ENCODE results near the gene COL23A1.

DNA sequence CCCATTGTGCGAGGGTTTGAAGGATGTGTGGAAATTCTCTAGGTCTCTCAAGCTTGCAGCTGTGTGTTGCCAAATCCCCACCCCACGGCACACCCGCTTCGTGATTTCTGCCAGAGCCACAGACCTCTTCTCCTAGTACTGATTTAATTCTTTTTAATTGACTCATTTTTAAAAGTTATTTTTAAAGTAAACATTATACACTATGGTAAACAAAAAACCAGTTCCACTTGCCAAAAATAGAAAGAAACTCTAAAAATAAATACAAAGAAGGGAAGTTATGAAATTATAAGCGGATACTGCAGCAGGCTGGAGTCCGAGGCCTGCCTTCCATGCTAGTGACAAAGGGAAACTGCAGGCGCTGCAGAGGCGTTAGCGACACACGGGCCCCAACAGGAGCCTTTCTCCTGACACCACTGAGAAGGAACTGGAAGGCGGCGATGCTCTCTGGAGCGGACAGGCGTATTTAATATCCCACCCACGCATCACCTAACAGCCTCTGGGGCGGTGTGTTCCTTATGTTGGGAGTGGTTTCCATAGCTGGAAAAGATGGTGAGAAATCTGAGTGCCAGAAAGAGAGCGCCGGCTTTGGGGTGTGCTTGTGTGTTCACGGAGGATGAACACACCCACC lies 122.5 kb downstream of the COL23A1 start:
- TF ChIP-seq, protein P1, sequence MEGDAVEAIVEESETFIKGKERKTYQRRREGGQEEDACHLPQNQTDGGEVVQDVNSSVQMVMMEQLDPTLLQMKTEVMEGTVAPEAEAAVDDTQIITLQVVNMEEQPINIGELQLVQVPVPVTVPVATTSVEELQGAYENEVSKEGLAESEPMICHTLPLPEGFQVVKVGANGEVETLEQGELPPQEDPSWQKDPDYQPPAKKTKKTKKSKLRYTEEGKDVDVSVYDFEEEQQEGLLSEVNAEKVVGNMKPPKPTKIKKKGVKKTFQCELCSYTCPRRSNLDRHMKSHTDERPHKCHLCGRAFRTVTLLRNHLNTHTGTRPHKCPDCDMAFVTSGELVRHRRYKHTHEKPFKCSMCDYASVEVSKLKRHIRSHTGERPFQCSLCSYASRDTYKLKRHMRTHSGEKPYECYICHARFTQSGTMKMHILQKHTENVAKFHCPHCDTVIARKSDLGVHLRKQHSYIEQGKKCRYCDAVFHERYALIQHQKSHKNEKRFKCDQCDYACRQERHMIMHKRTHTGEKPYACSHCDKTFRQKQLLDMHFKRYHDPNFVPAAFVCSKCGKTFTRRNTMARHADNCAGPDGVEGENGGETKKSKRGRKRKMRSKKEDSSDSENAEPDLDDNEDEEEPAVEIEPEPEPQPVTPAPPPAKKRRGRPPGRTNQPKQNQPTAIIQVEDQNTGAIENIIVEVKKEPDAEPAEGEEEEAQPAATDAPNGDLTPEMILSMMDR (IDR thresholded peaks at IDR 0.05): no peak
- no peak for TF ChIP-seq ESRRA (CRISPR knock-in tag; IDR thresholded peaks at IDR 0.05; ENCODE audit: borderline replicate concordance)
- TF ChIP-seq, protein P2, sequence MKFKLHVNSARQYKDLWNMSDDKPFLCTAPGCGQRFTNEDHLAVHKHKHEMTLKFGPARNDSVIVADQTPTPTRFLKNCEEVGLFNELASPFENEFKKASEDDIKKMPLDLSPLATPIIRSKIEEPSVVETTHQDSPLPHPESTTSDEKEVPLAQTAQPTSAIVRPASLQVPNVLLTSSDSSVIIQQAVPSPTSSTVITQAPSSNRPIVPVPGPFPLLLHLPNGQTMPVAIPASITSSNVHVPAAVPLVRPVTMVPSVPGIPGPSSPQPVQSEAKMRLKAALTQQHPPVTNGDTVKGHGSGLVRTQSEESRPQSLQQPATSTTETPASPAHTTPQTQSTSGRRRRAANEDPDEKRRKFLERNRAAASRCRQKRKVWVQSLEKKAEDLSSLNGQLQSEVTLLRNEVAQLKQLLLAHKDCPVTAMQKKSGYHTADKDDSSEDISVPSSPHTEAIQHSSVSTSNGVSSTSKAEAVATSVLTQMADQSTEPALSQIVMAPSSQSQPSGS (CRISPR knock-in tag; IDR thresholded peaks at IDR 0.05; ENCODE audit: borderline replicate concordance, low read depth): no peak
